Body of pancreas (tissue), 4 donors: ENCODE measurements around the gene ASB2. TPM values are rescaled to one million over a fixed set of nuclear protein-coding genes. Genes with fewer than 3 reads are reported as not detected.

Source experiments
- ATAC-seq: fragments of 150-250 bp; one replicate; pipeline ENCODE4 v1.9.1; 2016
- DNase-seq, 4 donors: peaks; one replicate each; pipeline ENCODE4 v3.0.0-alpha.2; 2019
- H3K27ac ChIP-seq, 4 donors: fragments of 200-600 bp; sonication (generic); 1 replicate in 3 of 4; 2 replicates in 1 of 4; pipeline versions ENCODE4 v1.5.1 to v1.6.1; 2016 to 2019; ENCODE audit warnings: mild to moderate bottlenecking in 1 of 4, mixed read lengths in 1 of 4, moderate library complexity in 1 of 4
- H3K27me3 ChIP-seq, 2 donors: fragments of 200-600 bp; sonication (generic); one replicate each; pipeline ENCODE4 v1.6.0; 2016; ENCODE audit warnings: mild to moderate bottlenecking in 1 of 2
- H3K36me3 ChIP-seq, 2 donors: fragments of 200-600 bp; sonication (generic); replicated peaks in 1 of 2; 2 replicates each; pipeline ENCODE4 v1.5.1; 2016; ENCODE audit warnings: low read depth in 2 of 2; ENCODE audit not compliant: insufficient read depth in 1 of 2
- H3K4me1 ChIP-seq: fragments of 200-600 bp; sonication (generic); one replicate; pipeline ENCODE4 v1.6.0; 2016
- H3K4me3 ChIP-seq, 2 donors: fragments of 200-600 bp; sonication (generic); 1 replicate in 1 of 2; 2 replicates in 1 of 2; pipeline ENCODE4 v1.5.1; 2016 to 2019
- H3K9me3 ChIP-seq, 3 donors: fragments of 200-600 bp; sonication (generic); 1 replicate in 2 of 3; 2 replicates in 1 of 3; pipeline ENCODE4 v1.5.1; 2016
- CTCF ChIP-seq, 7 experiments: fragments of 450-650 bp in 4 of 7; fragments of 200-600 bp in 3 of 7; sonication (generic) in 3 of 7; IDR thresholded peaks; one replicate each; pipeline ENCODE4 v1.5.1; 2016 to 2019; ENCODE audit warnings: antibody characterized with exemption in 7 of 7
- POLR2A ChIP-seq, 3 donors: fragments of 450-650 bp; IDR thresholded peaks; one replicate each; pipeline ENCODE4 v1.6.1; 2016; ENCODE audit warnings: antibody characterized with exemption in 3 of 3, mild to moderate bottlenecking in 2 of 3
- WGBS, 2 donors: methylation state at CpG; one replicate each; pipeline ENCODE4 v1.1.5; 2017; 5-methylcytosine and 5-hydroxymethylcytosine counted together
- intact Hi-C: fragments of 100-400 bp; cut with DNase I; formaldehyde crosslinking; loops from one replicate; pipeline ENCODE4 v1.15.1; 2023
- microRNA-seq, 2 donors: library from miRNA; unstranded; fragments of <30 nt; microRNA quantifications; one replicate each; pipeline ENCODE4, GENCODE V29; 2016; ENCODE audit warnings: borderline number of aligned reads in 2 of 2, borderline replicate concordance in 2 of 2
- small RNA-seq: library from RNA; depleted of rRNA; stranded (forward); fragments of <200 nt; gene quantifications from one replicate; pipeline ENCODE3, GENCODE V24; 2016
- total RNA-seq, 2 donors: library from RNA; depleted of rRNA; stranded (reverse); fragments of >200 nt; gene quantifications; one replicate each; pipeline ENCODE4 v1.1.0, GENCODE V29; 2016

The ASB2 gene
- total RNA-seq, 2 donors from 2014 or later = 0.33 to 7.0 TPM

- Histone ChIP-seq H3K27me3 (no peaks in the 10 kb centered on the region), H3K27ac (no peak overlapping the region), H3K4me1 (peaks cover 2% of the 10 kb centered on the region), H3K4me3 (no peak overlapping the region), H3K36me3 (no peaks in the 10 kb centered on the region), H3K9me3 (no peaks in the 10 kb centered on the region)
- DNase-seq = no peak
- ATAC-seq = no peak
- intact Hi-C loops = no loop called here
- TF ChIP-seq CTCF (IDR thresholded peaks at IDR 0.05) = no peak
- no peak for TF ChIP-seq POLR2A (IDR thresholded peaks at IDR 0.05)
- 71 to 100% methylated on average over 1 of the region's 1 CpG for WGBS, 2 donors
Measured at GRCh38 chr14:93884950-93885349, 91.4 kb downstream of the ASB2 start.

Small RNA genes within 50 kb of the gene (microRNA-seq; reads per million reads assigned to microRNA genes)
- gene MIR4506 = 0 reads per million in 2 donors

Small RNA genes within 50 kb of the gene (small RNA-seq; reads per million reads assigned to genes)
- gene MIR4506 = not detected

Other genes starting within 250 kb of the ASB2 start
- under 1 TPM; 0.26 to 0.33 TPM for gene PRIMA1, start 188.1 kb downstream of the ASB2 start, total RNA-seq
- not detected for gene FAM181A, start 49.2 kb downstream of the ASB2 start, total RNA-seq
- gene CCDC197, start 20.7 kb upstream of the ASB2 start, total RNA-seq = not detected
- gene OTUB2, start 49.8 kb upstream of the ASB2 start, total RNA-seq = 1 to 10 TPM in 1 of 2 donors, under 1 TPM in 1; 0.33 to 1.8 TPM
- gene DDX24, start 104.6 kb upstream of the ASB2 start, total RNA-seq = 10 to 100 TPM; 48.0 to 95.6 TPM
- gene IFI27L1, start 104.7 kb upstream of the ASB2 start, total RNA-seq = 1 to 10 TPM; 3.4 to 5.6 TPM
- 10 to 100 TPM in 1 of 2 donors, 1 to 10 TPM in 1; 8.8 to 38.6 TPM for gene IFI27, start 134.2 kb upstream of the ASB2 start, total RNA-seq
- gene IFI27L2, start 153.0 kb upstream of the ASB2 start, total RNA-seq = 10 to 100 TPM; 12.7 to 66.3 TPM
- gene PPP4R4, start 197.8 kb upstream of the ASB2 start, total RNA-seq = 1 to 10 TPM; 1.3 to 2.6 TPM